Right cardiac atrium (tissue), 5 donors: ENCODE data around the gene FOXQ1. TPM values are rescaled to one million over a fixed set of nuclear protein-coding genes. Genes with fewer than 3 reads are reported as not detected.
"Not testable (repeated sequence)": the region's sequence is repeated elsewhere in the genome, so short reads cannot be mapped to it uniquely, and the experiment has no call there.

ENCODE experiments used
- ATAC-seq, 2 donors: fragments of 200-7000 bp; cut with Tn5 transposase; one replicate each; pipeline versions ENCODE4 v1.8.0 to v1.9.1; 2020; ENCODE audit warnings: moderate library complexity in 2 of 2, mild to moderate bottlenecking in 1 of 2
- DNase-seq, 3 donors: peaks; one replicate each; pipeline ENCODE4 v3.0.0-alpha.2; 2020
- H3K27ac ChIP-seq: one replicate; pipeline ENCODE4 v1.5.1; 2013; ENCODE audit warnings: mild to moderate bottlenecking, low read length, control low read depth, moderate library complexity
- H3K27me3 ChIP-seq: one replicate; pipeline ENCODE4 v1.6.1; 2013; ENCODE audit not compliant: control insufficient read depth, insufficient read depth
- H3K4me1 ChIP-seq: one replicate; pipeline ENCODE4 v1.6.1; 2013; ENCODE audit warnings: low read length; ENCODE audit not compliant: control insufficient read depth, insufficient read depth
- H3K4me3 ChIP-seq: one replicate; pipeline ENCODE4 v1.5.1; 2013; ENCODE audit warnings: low read length, control low read depth
- H3K9me3 ChIP-seq: one replicate; pipeline ENCODE4 v1.6.1; 2013; ENCODE audit warnings: low read length; ENCODE audit not compliant: control insufficient read depth
- WGBS: extraction: QIAGEN DNeasy Blood & Tissue Kit; methylation state at CpG from one replicate; pipeline ENCODE4 v1.1.7; 2013; 5-methylcytosine and 5-hydroxymethylcytosine counted together
- intact Hi-C, 4 donors: fragments of 100-400 bp; cut with DNase I; formaldehyde crosslinking; loops; one replicate each; pipeline versions ENCODE4 v1.11.0 to v1.14.0; 2022 to 2023
- polyA plus RNA-seq: library from polyadenylated mRNA; stranded (reverse); fragments of 200-250 nt; gene quantifications from one replicate; pipeline ENCODE4 v1.2.3, GENCODE V29; 2013
- total RNA-seq, 4 donors: library from RNA; stranded (reverse); fragmentation: NEBNext Ultra II Directional; extraction: Animal tissue kit (Norgen Biotek cat#: 25700); gene quantifications; one replicate each; pipeline ENCODE4 v1.2.1, GENCODE V29; 2021
- donor health status: healthy with polysubstance abuse.
- donor health status: DM: no; HTN: yes; CAD: no.
- donor health status: DM: no; HTN: no; CAD: no.
- donor health status: DM: no; HTN: yes; CAD: no; lungs with severe emphysema.
- donor health status: DM: yes; HTN: yes; CAD: no.

The FOXQ1 gene
- total and polyA plus RNA-seq, 5 donors = not detected

GRCh38 chr6:1346558-1347091 lies 34.7 kb downstream of the FOXQ1 start:
- no peaks in the 10 kb centered on the region for H3K27me3 ChIP-seq

GRCh38 chr6:1347161-1347560 lies 35.3 kb downstream of the FOXQ1 start:
- no peaks in the 10 kb centered on the region for H3K27me3 ChIP-seq

More at GRCh38 chr6:1346558-1347091, 34.7 kb downstream of the FOXQ1 start:
- whole genome bisulfite sequencing = 62% methylated on average over 5 of the region's 5 CpGs
- Histone ChIP-seq H3K4me3 (no peak overlapping the region), H3K4me1 (peaks cover 3% of the 10 kb centered on the region), H3K9me3 (no peaks in the 10 kb centered on the region), H3K27ac (no peak overlapping the region)
- intact Hi-C loops = no loop called here
- no peak for DNase-seq
- peak; percentile 29 to 43 for ATAC-seq

GRCh38 chr6:1348675-1349074 lies 36.8 kb downstream of the FOXQ1 start:
- peak; percentile 90 to 98 for ATAC-seq
- Histone ChIP-seq H3K27ac (no peak overlapping the region), H3K9me3 (no peaks in the 10 kb centered on the region), H3K4me3 (no peak overlapping the region), H3K4me1 (peaks cover 3% of the 10 kb centered on the region), H3K27me3 (no peaks in the 10 kb centered on the region)
- DNase-seq = peak; percentile 69 to 86 (median 79)
- intact Hi-C loops = no loop called here
- 16% methylated on average over 1 of the region's 1 CpG for WGBS

More at GRCh38 chr6:1347161-1347560, 35.3 kb downstream of the FOXQ1 start:
- 54% methylated on average over 3 of the region's 3 CpGs for WGBS
- no peaks in the 10 kb centered on the region for H3K9me3 ChIP-seq
- H3K27ac ChIP-seq = no peak overlapping the region
- H3K4me3 ChIP-seq = no peak overlapping the region
- intact Hi-C loops = no loop called here
- H3K4me1 ChIP-seq = peaks cover 3% of the 10 kb centered on the region
- DNase-seq (no peak), ATAC-seq (no peak)

- Histone ChIP-seq H3K4me1 (peaks cover 3% of the 10 kb centered on the region), H3K9me3 (no peaks in the 10 kb centered on the region), H3K27me3 (no peaks in the 10 kb centered on the region), H3K4me3 (no peak overlapping the region), H3K27ac (no peak overlapping the region)
- ATAC-seq (no peak), DNase-seq (no peak)
- 14% methylated on average over 1 of the region's 1 CpG for WGBS
- intact Hi-C loops = no loop called here
Observed at GRCh38 chr6:1349655-1350054, 37.8 kb downstream of the FOXQ1 start.

- ATAC-seq (no peak), DNase-seq (no peak)
- Histone ChIP-seq H3K4me3 (no peak overlapping the region), H3K27me3 (no peaks in the 10 kb centered on the region), H3K27ac (no peak overlapping the region), H3K9me3 (no peaks in the 10 kb centered on the region), H3K4me1 (peaks cover 2% of the 10 kb centered on the region)
- intact Hi-C loops = no loop called here
- WGBS = 81% methylated on average over 2 of the region's 2 CpGs
Observed at GRCh38 chr6:1351381-1352008, 39.6 kb downstream of the FOXQ1 start.

GRCh38 chr6:1355068-1355467 lies 43.2 kb downstream of the FOXQ1 start:
- H3K4me1 ChIP-seq, intact Hi-C loops, ATAC-seq, H3K27ac ChIP-seq, H3K27me3 ChIP-seq, H3K4me3 ChIP-seq, DNase-seq, H3K9me3 ChIP-seq: not testable (repeated sequence)

- H3K27ac ChIP-seq, ATAC-seq, intact Hi-C loops, H3K4me3 ChIP-seq, DNase-seq, H3K27me3 ChIP-seq, H3K9me3 ChIP-seq, H3K4me1 ChIP-seq: not testable (repeated sequence)
- WGBS = 80% methylated on average over 4 of the region's 4 CpGs
Observed at GRCh38 chr6:1361717-1362116, 49.8 kb downstream of the FOXQ1 start.

GRCh38 chr6:1362643-1363042 lies 50.7 kb downstream of the FOXQ1 start:
- Histone ChIP-seq H3K27ac (no peak overlapping the region), H3K9me3 (no peaks in the 10 kb centered on the region), H3K27me3 (no peaks in the 10 kb centered on the region), H3K4me1 (no peaks in the 10 kb centered on the region), H3K4me3 (no peak overlapping the region)
- no peak for DNase-seq
- 88% methylated on average over 9 of the region's 9 CpGs for WGBS
- ATAC-seq = no peak
- intact Hi-C loops = no loop called here

- no peak for DNase-seq
- Histone ChIP-seq H3K27ac (no peak overlapping the region), H3K4me1 (no peaks in the 10 kb centered on the region), H3K9me3 (no peaks in the 10 kb centered on the region), H3K27me3 (no peaks in the 10 kb centered on the region), H3K4me3 (no peak overlapping the region)
- intact Hi-C loops = no loop called here
- WGBS = 79% methylated on average over 4 of the region's 4 CpGs
- ATAC-seq = no peak
Observed at GRCh38 chr6:1363298-1363697, 51.4 kb downstream of the FOXQ1 start.

GRCh38 chr6:1363729-1364572 lies 52.1 kb downstream of the FOXQ1 start:
- 49% methylated on average over 16 of the region's 16 CpGs for WGBS
- Histone ChIP-seq H3K4me3 (no peak overlapping the region), H3K27me3 (no peaks in the 10 kb centered on the region), H3K4me1 (no peaks in the 10 kb centered on the region), H3K27ac (no peak overlapping the region), H3K9me3 (no peaks in the 10 kb centered on the region)
- peak in 1 of 3 donors; percentile 62 for DNase-seq
- peak; percentile 38 to 45 for ATAC-seq
- intact Hi-C loops = no loop called here
